ENCODE results near the gene PCMT1.
A peak's percentile ranks its signal among the peaks of the same experiment; 100 is the strongest.
"Not testable (repeated sequence)": the region's sequence is repeated elsewhere in the genome, so short reads cannot be mapped to it uniquely, and the experiment has no call there.

Gene PCMT1

GRCh38 chr6:149823013-149823412 lies 73.5 kb downstream of the PCMT1 start:
- DNase-seq: no peak

GRCh38 chr6:149825292-149825691 lies 75.8 kb downstream of the PCMT1 start:
- no peak for DNase-seq

- DNase-seq: no peak
Measured at GRCh38 chr6:149830731-149831307, 81.3 kb downstream of the PCMT1 start.

- DNase-seq: no peak
Measured at GRCh38 chr6:149831308-149831820, 81.8 kb downstream of the PCMT1 start.

GRCh38 chr6:149833651-149834050 lies 84.1 kb downstream of the PCMT1 start:
- no peak for DNase-seq

- DNase-seq: peak; percentile 15 to 53
Measured at GRCh38 chr6:149834513-149835481, 85.3 kb downstream of the PCMT1 start.

GRCh38 chr6:149840345-149841075 lies 91.0 kb downstream of the PCMT1 start:
- peak in 1 of 2 donors; percentile 35 for DNase-seq

- DNase-seq: no peak
Measured at GRCh38 chr6:149842331-149842730, 92.8 kb downstream of the PCMT1 start.

- DNase-seq: no peak
Measured at GRCh38 chr6:149843051-149843633, 93.6 kb downstream of the PCMT1 start.

- DNase-seq: not testable (repeated sequence)
Measured at GRCh38 chr6:149844036-149844435, 94.5 kb downstream of the PCMT1 start.

- DNase-seq: no peak
Measured at GRCh38 chr6:149844480-149844879, 94.9 kb downstream of the PCMT1 start.

GRCh38 chr6:149845549-149845948 lies 96.0 kb downstream of the PCMT1 start:
- no peak for DNase-seq

- no peak for DNase-seq
Measured at GRCh38 chr6:149846321-149846720, 96.8 kb downstream of the PCMT1 start.

GRCh38 chr6:149847939-149848267 lies 98.4 kb downstream of the PCMT1 start:
- DNase-seq: no peak

GRCh38 chr6:149848343-149848742 lies 98.8 kb downstream of the PCMT1 start:
- DNase-seq: not testable (repeated sequence)

GRCh38 chr6:149851461-149852110 lies 102.0 kb downstream of the PCMT1 start:
- no peak for DNase-seq

- no peak for DNase-seq
Measured at GRCh38 chr6:149852180-149852579, 102.6 kb downstream of the PCMT1 start.

GRCh38 chr6:149852881-149853280 lies 103.3 kb downstream of the PCMT1 start:
- no peak for DNase-seq

- not testable (repeated sequence) for DNase-seq
Measured at GRCh38 chr6:149854017-149854416, 104.5 kb downstream of the PCMT1 start.

- no peak for DNase-seq
Measured at GRCh38 chr6:149854532-149854931, 105.0 kb downstream of the PCMT1 start.

GRCh38 chr6:149855040-149855654 lies 105.6 kb downstream of the PCMT1 start:
- DNase-seq: no peak

GRCh38 chr6:149855741-149856140 lies 106.2 kb downstream of the PCMT1 start:
- no peak for DNase-seq
